ENCODE results near the gene FLAD1.

FLAD1 gene

GRCh38 chr1:155001675-155002463 lies 18.7 kb downstream of the FLAD1 start:
- Histone ChIP-seq H3K4me1 (ENCODE audit: control insufficient read depth, insufficient read depth, low read length) (peaks cover 23% of the 10 kb centered on the region), H3K36me3 (ENCODE audit: control insufficient read depth, insufficient read depth, low read length) (no peaks in the 10 kb centered on the region), H3K27me3 (ENCODE audit: control insufficient read depth, insufficient read depth, low read length) (no peaks in the 10 kb centered on the region), H3K9ac (ENCODE audit: low read length) (peak overlapping the region; percentile 71), H3K9me3 (ENCODE audit: control insufficient read depth, insufficient read depth, low read depth, low read length) (no peaks in the 10 kb centered on the region), H3K4me3 (ENCODE audit: low read depth, low read length) (peak overlapping the region; percentile 68), H3K27ac (ENCODE audit: low read depth, low read length) (peak overlapping the region; percentile 90; the same call in 1 of the 2 replicates)

DNA sequence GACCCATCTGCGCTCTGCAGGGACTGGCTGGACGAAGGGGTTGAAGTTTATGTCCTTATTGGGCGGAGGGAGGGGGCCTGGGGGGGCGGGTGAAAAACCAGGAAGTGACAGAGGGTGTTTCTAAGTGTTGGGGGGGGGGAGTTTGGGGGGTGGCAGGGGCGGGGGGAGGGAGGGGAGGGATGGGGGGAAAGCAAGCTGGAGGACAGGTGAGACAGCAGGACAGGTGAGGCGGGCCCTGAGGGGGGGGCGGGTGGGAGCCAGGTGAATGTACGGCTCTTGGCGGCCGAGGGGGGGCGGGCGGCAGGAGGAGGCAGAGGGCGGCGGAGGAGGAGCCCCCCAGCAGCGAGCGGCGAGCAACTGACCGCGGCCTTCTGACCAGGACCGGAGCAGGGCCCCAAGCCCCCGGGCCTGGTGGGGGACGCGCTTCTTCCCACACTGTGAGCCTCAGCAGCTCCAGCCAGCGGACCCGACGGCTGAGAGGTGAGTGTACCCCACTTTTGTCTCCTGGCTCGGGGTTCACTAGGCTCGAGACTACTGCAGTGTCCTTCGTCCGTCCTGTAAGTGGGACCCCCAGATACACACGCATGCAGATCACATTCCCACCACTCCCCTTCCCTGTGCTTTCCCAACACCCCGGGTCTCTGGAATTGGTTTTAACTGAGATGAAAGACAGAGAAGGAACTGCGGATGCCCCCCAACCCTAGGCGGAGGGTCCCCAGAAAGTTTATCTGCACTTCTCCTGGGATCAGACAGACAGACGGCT lies 19.5 kb downstream of the FLAD1 start, which contains the start of gene ZBTB7B:
Gene ZBTB7B, plus strand, starts transcription at position 339 of the 763 bp plus-strand sequence. CDS start 11,859 bp downstream, outside the sequence.
- H3K9ac ChIP-seq (ENCODE audit: low read length), result peak within 1 kb of the TSS; percentile 80
- peak within 1 kb of the TSS; percentile 90; the same call in 1 of the 2 replicates for H3K27ac ChIP-seq (ENCODE audit: low read depth, low read length)
- H3K27me3 ChIP-seq (ENCODE audit: control insufficient read depth, insufficient read depth, low read length), result no peaks in the 10 kb centered on the region
- peaks cover 23% of the 10 kb centered on the region for H3K4me1 ChIP-seq (ENCODE audit: control insufficient read depth, insufficient read depth, low read length)
- no peaks in the 10 kb centered on the region for H3K36me3 ChIP-seq (ENCODE audit: control insufficient read depth, insufficient read depth, low read length)
- H3K9me3 ChIP-seq (ENCODE audit: control insufficient read depth, insufficient read depth, low read depth, low read length), result no peaks in the 10 kb centered on the region
- H3K4me3 ChIP-seq (ENCODE audit: low read depth, low read length), result peak within 1 kb of the TSS; percentile 99

DNA sequence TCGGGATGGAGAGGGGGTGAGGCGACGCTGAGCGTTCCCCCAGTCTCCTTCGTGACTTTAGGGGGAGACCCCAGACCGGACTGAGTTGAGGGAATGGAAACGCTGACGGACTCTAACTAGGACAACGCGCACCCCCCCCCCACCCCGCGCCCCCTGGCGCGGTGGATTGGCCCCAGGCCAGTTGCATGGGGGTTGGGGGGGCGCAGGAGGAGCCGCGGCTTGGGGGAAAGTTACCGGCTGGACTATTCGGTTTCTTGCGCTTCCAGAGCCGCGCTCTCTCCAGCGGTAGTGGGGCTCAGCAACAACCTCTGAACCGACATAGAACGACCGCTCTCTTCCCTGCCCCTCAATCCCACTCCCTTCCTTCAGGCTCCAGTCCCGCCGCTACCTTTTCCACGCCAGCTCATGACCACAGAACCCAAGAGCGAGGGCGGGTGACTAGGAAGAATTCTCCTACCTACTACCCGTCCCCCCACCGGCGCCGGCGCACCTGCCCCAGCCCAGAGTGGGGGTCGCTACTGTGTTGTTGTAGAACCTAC lies 20.2 kb downstream of the FLAD1 start:
- Histone ChIP-seq H3K4me3 (ENCODE audit: low read depth, low read length) (peak overlapping the region; percentile 99), H3K4me1 (ENCODE audit: control insufficient read depth, insufficient read depth, low read length) (peaks cover 28% of the 10 kb centered on the region), H3K36me3 (ENCODE audit: control insufficient read depth, insufficient read depth, low read length) (no peaks in the 10 kb centered on the region), H3K27ac (ENCODE audit: low read depth, low read length) (peak overlapping the region; percentile 34; the same call in 1 of the 2 replicates), H3K9me3 (ENCODE audit: control insufficient read depth, insufficient read depth, low read depth, low read length) (no peaks in the 10 kb centered on the region), H3K9ac (ENCODE audit: low read length) (peak overlapping the region; percentile 80), H3K27me3 (ENCODE audit: control insufficient read depth, insufficient read depth, low read length) (no peaks in the 10 kb centered on the region)

DNA sequence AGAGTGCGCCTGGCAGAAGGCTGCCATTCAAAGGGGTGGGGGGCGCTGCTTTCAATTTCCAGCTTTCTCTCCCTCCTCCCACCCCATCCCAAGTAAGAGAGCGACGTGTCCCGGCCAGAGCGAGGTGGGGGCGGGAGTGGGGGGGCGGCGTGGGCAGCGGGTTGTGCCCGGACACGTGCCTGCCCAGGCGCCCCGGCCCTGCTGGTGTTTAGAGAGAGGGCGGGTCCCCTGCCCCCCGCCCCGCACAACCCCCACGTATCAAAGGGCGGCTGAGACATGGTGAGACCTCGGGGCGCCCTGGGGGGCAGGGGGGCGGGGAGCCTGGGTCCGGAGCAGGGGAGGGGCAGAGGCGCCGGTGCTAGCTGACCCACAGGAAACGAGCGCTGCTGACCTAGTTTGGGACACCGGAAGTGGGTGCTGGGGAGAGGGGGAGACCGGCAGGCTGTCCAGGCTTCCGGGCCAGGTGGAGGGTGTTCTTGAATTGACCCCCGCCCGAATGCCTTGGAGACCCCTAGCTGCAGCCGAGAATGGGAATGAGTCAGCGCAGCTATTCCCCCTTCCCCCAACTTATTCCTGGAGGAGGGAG lies 20.7 kb downstream of the FLAD1 start:
- Histone ChIP-seq H3K4me1 (ENCODE audit: control insufficient read depth, insufficient read depth, low read length) (peaks cover 30% of the 10 kb centered on the region), H3K4me3 (ENCODE audit: low read depth, low read length) (peak overlapping the region; percentile 99), H3K27ac (ENCODE audit: low read depth, low read length) (peak overlapping the region; percentile 34), H3K9me3 (ENCODE audit: control insufficient read depth, insufficient read depth, low read depth, low read length) (no peaks in the 10 kb centered on the region), H3K27me3 (ENCODE audit: control insufficient read depth, insufficient read depth, low read length) (no peaks in the 10 kb centered on the region), H3K9ac (ENCODE audit: low read length) (peak overlapping the region; percentile 79), H3K36me3 (ENCODE audit: control insufficient read depth, insufficient read depth, low read length) (no peaks in the 10 kb centered on the region)

- H3K4me3 ChIP-seq (ENCODE audit: low read depth, low read length), result peak overlapping the region; percentile 99
Measured at GRCh38 chr1:155004352-155005075, 21.4 kb downstream of the FLAD1 start.

GRCh38 chr1:155005076-155006011 lies 22.2 kb downstream of the FLAD1 start:
- Histone ChIP-seq H3K36me3 (ENCODE audit: control insufficient read depth, insufficient read depth, low read length) (no peaks in the 10 kb centered on the region), H3K4me3 (ENCODE audit: low read depth, low read length) (peak overlapping the region; percentile 99; the same call in 1 of the 2 replicates), H3K27ac (ENCODE audit: low read depth, low read length) (no peak overlapping the region), H3K9ac (ENCODE audit: low read length) (no peak overlapping the region), H3K27me3 (ENCODE audit: control insufficient read depth, insufficient read depth, low read length) (no peaks in the 10 kb centered on the region), H3K9me3 (ENCODE audit: control insufficient read depth, insufficient read depth, low read depth, low read length) (no peaks in the 10 kb centered on the region), H3K4me1 (ENCODE audit: control insufficient read depth, insufficient read depth, low read length) (peaks cover 32% of the 10 kb centered on the region)

More at GRCh38 chr1:155004352-155005075, 21.4 kb downstream of the FLAD1 start:
- H3K9ac ChIP-seq (ENCODE audit: low read length), result peak overlapping the region; percentile 12
- peak overlapping the region; percentile 34 for H3K27ac ChIP-seq (ENCODE audit: low read depth, low read length)
- H3K36me3 ChIP-seq (ENCODE audit: control insufficient read depth, insufficient read depth, low read length), result no peaks in the 10 kb centered on the region
- no peaks in the 10 kb centered on the region for H3K27me3 ChIP-seq (ENCODE audit: control insufficient read depth, insufficient read depth, low read length)
- peaks cover 31% of the 10 kb centered on the region for H3K4me1 ChIP-seq (ENCODE audit: control insufficient read depth, insufficient read depth, low read length)
- no peaks in the 10 kb centered on the region for H3K9me3 ChIP-seq (ENCODE audit: control insufficient read depth, insufficient read depth, low read depth, low read length)

- H3K27ac ChIP-seq (ENCODE audit: low read depth, low read length), result no peak overlapping the region
- H3K9ac ChIP-seq (ENCODE audit: low read length), result no peak overlapping the region
Measured at GRCh38 chr1:155006601-155007101, 23.5 kb downstream of the FLAD1 start.

DNA sequence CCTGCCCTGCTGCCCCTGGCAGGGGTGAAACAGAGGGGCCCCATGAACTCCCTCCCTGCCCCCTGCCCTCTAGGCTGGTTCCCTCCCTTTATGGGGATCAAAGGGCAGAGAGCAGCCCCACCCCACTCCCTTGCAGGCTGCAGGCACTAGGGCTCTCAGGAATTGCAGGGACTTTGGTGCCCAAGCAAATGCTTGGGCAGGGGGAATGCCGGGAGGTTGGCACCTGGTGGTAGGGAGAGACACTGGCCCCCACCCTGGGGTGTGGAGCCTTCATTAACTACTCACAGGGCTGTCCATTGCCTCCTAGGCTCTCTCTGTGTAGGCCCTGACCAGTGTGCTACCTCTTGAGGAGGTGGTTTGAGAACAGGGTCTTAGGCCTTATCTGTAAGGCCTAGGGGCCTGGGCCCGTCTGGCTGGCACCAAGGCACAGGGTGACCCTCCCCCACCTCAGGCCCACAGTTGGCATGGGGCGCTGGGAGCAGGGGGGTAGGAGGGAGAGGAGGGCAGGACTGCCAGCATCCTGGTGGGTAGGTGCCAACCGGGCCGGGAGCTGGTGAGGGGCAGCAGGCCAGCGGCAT lies 24.2 kb downstream of the FLAD1 start:
- no peak overlapping the region for H3K4me3 ChIP-seq (ENCODE audit: low read depth, low read length)
- H3K36me3 ChIP-seq (ENCODE audit: control insufficient read depth, insufficient read depth, low read length), result no peaks in the 10 kb centered on the region
- H3K27ac ChIP-seq (ENCODE audit: low read depth, low read length), result no peak overlapping the region
- H3K9me3 ChIP-seq (ENCODE audit: control insufficient read depth, insufficient read depth, low read depth, low read length), result no peaks in the 10 kb centered on the region
- peaks cover 41% of the 10 kb centered on the region for H3K4me1 ChIP-seq (ENCODE audit: control insufficient read depth, insufficient read depth, low read length)
- no peak overlapping the region for H3K9ac ChIP-seq (ENCODE audit: low read length)
- no peaks in the 10 kb centered on the region for H3K27me3 ChIP-seq (ENCODE audit: control insufficient read depth, insufficient read depth, low read length)

More at GRCh38 chr1:155006601-155007101, 23.5 kb downstream of the FLAD1 start:
- no peaks in the 10 kb centered on the region for H3K9me3 ChIP-seq (ENCODE audit: control insufficient read depth, insufficient read depth, low read depth, low read length)
- H3K4me1 ChIP-seq (ENCODE audit: control insufficient read depth, insufficient read depth, low read length), result peaks cover 34% of the 10 kb centered on the region
- no peaks in the 10 kb centered on the region for H3K27me3 ChIP-seq (ENCODE audit: control insufficient read depth, insufficient read depth, low read length)
- H3K36me3 ChIP-seq (ENCODE audit: control insufficient read depth, insufficient read depth, low read length), result no peaks in the 10 kb centered on the region
- H3K4me3 ChIP-seq (ENCODE audit: low read depth, low read length), result no peak overlapping the region
